ENCODE results near the gene CDC5L. TPM values are rescaled to one million over a fixed set of nuclear protein-coding genes. Genes with fewer than 3 reads are reported as not detected.

CDC5L gene
- total and polyA plus RNA-seq, 2 experiments from 2014 or later = 27.0 to 32.5 TPM

GRCh38 chr6:44478158-44478557, 90.7 kb downstream of the CDC5L start (continued):
- TF ChIP-seq ZNF462 (CRISPR knock-in tag; IDR thresholded peaks at IDR 0.05) (no peak), CREB1 (CRISPR knock-in tag; IDR thresholded peaks at IDR 0.05; ENCODE audit: low read depth) (no peak), EZH2 (IDR thresholded peaks at IDR 0.05; ENCODE audit: low read depth, unreplicated experiment) (no peak), ZNF114 (CRISPR knock-in tag; IDR thresholded peaks at IDR 0.05) (no peak)

GRCh38 chr6:44478591-44479254, 91.2 kb downstream of the CDC5L start:
- no peaks in the 10 kb centered on the region for H3K27me3 ChIP-seq (ENCODE audit: insufficient read depth)
- Mint-ChIP-seq H3K27me3 (ENCODE audit: insufficient read depth, low read depth, poor library complexity) (peaks cover 9% of the 10 kb centered on the region), H3K4me3 (no peak overlapping the region), H3K36me3 (ENCODE audit: low read depth) (no peaks in the 10 kb centered on the region), H3K9me3 (no peaks in the 10 kb centered on the region), H3K4me1 (peaks cover 18% of the 10 kb centered on the region), H3K27ac (no peak overlapping the region; the same call in 1 of the 2 replicates)
- no peaks in the 10 kb centered on the region for H3F3A ChIP-seq (replicated peaks; ENCODE audit: low read depth)
- no peak for ATAC-seq
- DNase-seq (ENCODE audit: low spot score) = no peak
- no peak overlapping the region for H3K27ac ChIP-seq (ENCODE audit: low read depth)
- no peaks in the 10 kb centered on the region for H4K20me1 ChIP-seq (replicated peaks; ENCODE audit: insufficient read depth)
- H3K36me3 ChIP-seq (ENCODE audit: insufficient read depth) = no peaks in the 10 kb centered on the region
- no peak overlapping the region for H2AFZ ChIP-seq
- H3K9me2 ChIP-seq (ENCODE audit: insufficient read depth) = no peaks in the 10 kb centered on the region
- no peak overlapping the region for H3K4me3 ChIP-seq
- H3K4me2 ChIP-seq = no peak overlapping the region
- no peaks in the 10 kb centered on the region for H3K79me2 ChIP-seq (replicated peaks; ENCODE audit: insufficient read depth)
- H3K4me1 ChIP-seq (ENCODE audit: insufficient read depth) = 0 out of 2 replicates have a peak, but pooled peaks cover 4% of the 10 kb centered on the region
- TF ChIP-seq NANOG (IDR thresholded peaks at IDR 0.05; ENCODE audit: borderline replicate concordance) (no peak), EZH2 (IDR thresholded peaks at IDR 0.05; ENCODE audit: low read depth, unreplicated experiment) (no peak), CTCF (conservative IDR thresholded peaks at IDR 0.05; ENCODE audit: low read depth in 2 of 2) (no peak), CREB1 (CRISPR knock-in tag; IDR thresholded peaks at IDR 0.05; ENCODE audit: low read depth) (no peak), ZNF114 (CRISPR knock-in tag; IDR thresholded peaks at IDR 0.05) (no peak), POLR2AphosphoS5 (IDR thresholded peaks at IDR 0.05; ENCODE audit: low read depth) (no peak), ZNF331 (CRISPR knock-in tag; IDR thresholded peaks at IDR 0.05; ENCODE audit: low read depth) (no peak)

Measured in GM23338 (cell line).